Peyer's patch (tissue), 4 donors: ENCODE data around the gene HMX2.

Experiments used
- CTCF ChIP-seq, 6 experiments: fragments of 450-650 bp in 4 of 6; fragments of 200-600 bp in 2 of 6; sonication (generic) in 1 of 6; IDR thresholded peaks; one replicate each; pipeline ENCODE4 v1.5.1; 2017 to 2019; ENCODE audit warnings: antibody characterized with exemption in 6 of 6, mild to moderate bottlenecking in 3 of 6, moderate library complexity in 1 of 6
- POLR2A ChIP-seq, 2 donors: fragments of 450-650 bp; IDR thresholded peaks; one replicate each; pipeline ENCODE4 v1.5.1; 2017; ENCODE audit warnings: antibody characterized with exemption in 2 of 2, mild to moderate bottlenecking in 2 of 2, moderate library complexity in 2 of 2

GRCh38 chr10:123143825-123144168 lies 4.1 kb upstream of the HMX2 start:
- TF ChIP-seq POLR2A (IDR thresholded peaks at IDR 0.05) (no peak), CTCF (IDR thresholded peaks at IDR 0.05) (no peak)
